ENCODE results near the gene WDFY2. TPM values are rescaled to one million over a fixed set of nuclear protein-coding genes. Genes with fewer than 3 reads are reported as not detected.

Gene WDFY2
- total and polyA plus RNA-seq, 4 donors = 2.5 to 24.4 (median 11.2) TPM

GRCh38 chr13:51777921-51778320 is 193.7 kb downstream of the WDFY2 start:
- DNase-seq (no peak), ATAC-seq (ENCODE audit: low FRiP score) (no peak)
- no peaks in the 10 kb centered on the region for H3K9me3 ChIP-seq (ENCODE audit: control insufficient read depth, low read length)
- no peak overlapping the region for H3K27ac ChIP-seq (ENCODE audit: low read depth in 1 of 2, low read length in 2 of 2)
- intact Hi-C loops (cut with DNase I) = no loop called here
- no peaks in the 10 kb centered on the region for H3K36me3 ChIP-seq (ENCODE audit: control insufficient read depth in 1 of 2, insufficient read depth in 2 of 2, low read length in 1 of 2)
- no peak overlapping the region for H3K4me3 ChIP-seq (ENCODE audit: low read length in 2 of 2)
- H3K27me3 ChIP-seq (ENCODE audit: control insufficient read depth in 1 of 2, insufficient read depth in 2 of 2, low read length in 1 of 2) = no peaks in the 10 kb centered on the region
- 81 to 82% methylated on average over 9 of the region's 9 CpGs for WGBS, 2 donors
- H3K4me1 ChIP-seq (ENCODE audit: control insufficient read depth in 1 of 2, insufficient read depth in 2 of 2, low read length in 2 of 2) = no peaks in the 10 kb centered on the region

- Histone ChIP-seq H3K27me3 (ENCODE audit: control insufficient read depth in 1 of 2, insufficient read depth in 2 of 2, low read length in 1 of 2) (no peaks in the 10 kb centered on the region), H3K27ac (ENCODE audit: low read depth in 1 of 2, low read length in 2 of 2) (no peak overlapping the region), H3K9me3 (ENCODE audit: control insufficient read depth, low read length) (no peaks in the 10 kb centered on the region), H3K36me3 (ENCODE audit: control insufficient read depth in 1 of 2, insufficient read depth in 2 of 2, low read length in 1 of 2) (no peaks in the 10 kb centered on the region), H3K4me3 (ENCODE audit: low read length in 2 of 2) (no peak overlapping the region), H3K4me1 (ENCODE audit: control insufficient read depth in 1 of 2, insufficient read depth in 2 of 2, low read length in 2 of 2) (no peaks in the 10 kb centered on the region)
- 41 to 57% methylated on average over 11 of the region's 11 CpGs for WGBS, 2 donors
- intact Hi-C loops (cut with DNase I) = no loop called here
- ATAC-seq (ENCODE audit: low FRiP score) (peak; percentile 33), DNase-seq (no peak)
Measured at GRCh38 chr13:51778392-51778791, 194.1 kb downstream of the WDFY2 start.

- intact Hi-C loops (cut with DNase I) = no loop called here
- WGBS, 2 donors = 83 to 92% methylated on average over 3 of the region's 3 CpGs
Measured at GRCh38 chr13:51780099-51780498, 195.8 kb downstream of the WDFY2 start.

GRCh38 chr13:51781246-51782022 is 197.2 kb downstream of the WDFY2 start:
- Histone ChIP-seq H3K4me1 (ENCODE audit: control insufficient read depth in 1 of 2, insufficient read depth in 2 of 2, low read length in 2 of 2) (no peaks in the 10 kb centered on the region), H3K27me3 (ENCODE audit: control insufficient read depth in 1 of 2, insufficient read depth in 2 of 2, low read length in 1 of 2) (no peaks in the 10 kb centered on the region), H3K27ac (ENCODE audit: low read depth in 1 of 2, low read length in 2 of 2) (no peak overlapping the region), H3K9me3 (ENCODE audit: control insufficient read depth, low read length) (no peaks in the 10 kb centered on the region), H3K4me3 (ENCODE audit: low read length in 2 of 2) (no peak overlapping the region), H3K36me3 (ENCODE audit: control insufficient read depth in 1 of 2, insufficient read depth in 2 of 2, low read length in 1 of 2) (no peaks in the 10 kb centered on the region)
- no peak for DNase-seq
- intact Hi-C loops (cut with DNase I) = no loop called here
- ATAC-seq (ENCODE audit: low FRiP score) = no peak
- WGBS, 2 donors = 71 to 74% methylated on average over 15 of the region's 15 CpGs

More at GRCh38 chr13:51780099-51780498, 195.8 kb downstream of the WDFY2 start:
- Histone ChIP-seq H3K9me3 (ENCODE audit: control insufficient read depth, low read length) (no peaks in the 10 kb centered on the region), H3K27ac (ENCODE audit: low read depth in 1 of 2, low read length in 2 of 2) (no peak overlapping the region), H3K36me3 (ENCODE audit: control insufficient read depth in 1 of 2, insufficient read depth in 2 of 2, low read length in 1 of 2) (no peaks in the 10 kb centered on the region), H3K27me3 (ENCODE audit: control insufficient read depth in 1 of 2, insufficient read depth in 2 of 2, low read length in 1 of 2) (no peaks in the 10 kb centered on the region), H3K4me3 (ENCODE audit: low read length in 2 of 2) (no peak overlapping the region), H3K4me1 (ENCODE audit: control insufficient read depth in 1 of 2, insufficient read depth in 2 of 2, low read length in 2 of 2) (no peaks in the 10 kb centered on the region)
- DNase-seq (no peak), ATAC-seq (ENCODE audit: low FRiP score) (no peak)

- WGBS, 2 donors = 78% methylated on average over 15 of the region's 15 CpGs
- H3K9me3 ChIP-seq (ENCODE audit: control insufficient read depth, low read length) = no peaks in the 10 kb centered on the region
- DNase-seq (no peak), ATAC-seq (ENCODE audit: low FRiP score) (no peak)
- no peaks in the 10 kb centered on the region for H3K27me3 ChIP-seq (ENCODE audit: control insufficient read depth in 1 of 2, insufficient read depth in 2 of 2, low read length in 1 of 2)
- no peaks in the 10 kb centered on the region for H3K36me3 ChIP-seq (ENCODE audit: control insufficient read depth in 1 of 2, insufficient read depth in 2 of 2, low read length in 1 of 2)
- H3K4me3 ChIP-seq (ENCODE audit: low read length in 2 of 2) = no peak overlapping the region
- no peaks in the 10 kb centered on the region for H3K4me1 ChIP-seq (ENCODE audit: control insufficient read depth in 1 of 2, insufficient read depth in 2 of 2, low read length in 2 of 2)
- intact Hi-C loops (cut with DNase I) = no loop called here
- no peak overlapping the region for H3K27ac ChIP-seq (ENCODE audit: low read depth in 1 of 2, low read length in 2 of 2)
Measured at GRCh38 chr13:51782026-51782710, 197.9 kb downstream of the WDFY2 start.

GRCh38 chr13:51783428-51784094 is 199.3 kb downstream of the WDFY2 start:
- no peak overlapping the region for H3K4me3 ChIP-seq (ENCODE audit: low read length in 2 of 2)
- no peaks in the 10 kb centered on the region for H3K27me3 ChIP-seq (ENCODE audit: control insufficient read depth in 1 of 2, insufficient read depth in 2 of 2, low read length in 1 of 2)
- no peaks in the 10 kb centered on the region for H3K9me3 ChIP-seq (ENCODE audit: control insufficient read depth, low read length)
- H3K4me1 ChIP-seq (ENCODE audit: control insufficient read depth in 1 of 2, insufficient read depth in 2 of 2, low read length in 2 of 2) = no peaks in the 10 kb centered on the region
- H3K27ac ChIP-seq (ENCODE audit: low read depth in 1 of 2, low read length in 2 of 2) = no peak overlapping the region
- H3K36me3 ChIP-seq (ENCODE audit: control insufficient read depth in 1 of 2, insufficient read depth in 2 of 2, low read length in 1 of 2) = no peaks in the 10 kb centered on the region
- intact Hi-C loops (cut with DNase I) = no loop called here
- ATAC-seq (ENCODE audit: low FRiP score) = no peak
- DNase-seq = no peak
- 93 to 94% methylated on average over 9 of the region's 9 CpGs for WGBS, 2 donors

GRCh38 chr13:51784097-51784496 is 199.8 kb downstream of the WDFY2 start:
- no peaks in the 10 kb centered on the region for H3K9me3 ChIP-seq (ENCODE audit: control insufficient read depth, low read length)
- H3K27ac ChIP-seq (ENCODE audit: low read depth in 1 of 2, low read length in 2 of 2) = no peak overlapping the region
- no peaks in the 10 kb centered on the region for H3K4me1 ChIP-seq (ENCODE audit: control insufficient read depth in 1 of 2, insufficient read depth in 2 of 2, low read length in 2 of 2)
- ATAC-seq (ENCODE audit: low FRiP score) (no peak), DNase-seq (no peak)
- intact Hi-C loops (cut with DNase I) = no loop called here
- H3K27me3 ChIP-seq (ENCODE audit: control insufficient read depth in 1 of 2, insufficient read depth in 2 of 2, low read length in 1 of 2) = no peaks in the 10 kb centered on the region
- WGBS, 2 donors = 95 to 100% methylated on average over 1 of the region's 1 CpG
- H3K36me3 ChIP-seq (ENCODE audit: control insufficient read depth in 1 of 2, insufficient read depth in 2 of 2, low read length in 1 of 2) = no peaks in the 10 kb centered on the region
- H3K4me3 ChIP-seq (ENCODE audit: low read length in 2 of 2) = no peak overlapping the region

- WGBS, 2 donors = 34 to 38% methylated on average over 12 of the region's 12 CpGs
- DNase-seq (peak in 1 of 2 donors; percentile 79), ATAC-seq (ENCODE audit: low FRiP score) (peak; percentile 73)
- no peaks in the 10 kb centered on the region for H3K9me3 ChIP-seq (ENCODE audit: control insufficient read depth, low read length)
- intact Hi-C loops (cut with DNase I) = no loop called here
- H3K36me3 ChIP-seq (ENCODE audit: control insufficient read depth in 1 of 2, insufficient read depth in 2 of 2, low read length in 1 of 2) = no peaks in the 10 kb centered on the region
- H3K4me1 ChIP-seq (ENCODE audit: control insufficient read depth in 1 of 2, insufficient read depth in 2 of 2, low read length in 2 of 2) = no peaks in the 10 kb centered on the region
- H3K27ac ChIP-seq (ENCODE audit: low read depth in 1 of 2, low read length in 2 of 2) = no peak overlapping the region
- no peaks in the 10 kb centered on the region for H3K27me3 ChIP-seq (ENCODE audit: control insufficient read depth in 1 of 2, insufficient read depth in 2 of 2, low read length in 1 of 2)
- H3K4me3 ChIP-seq (ENCODE audit: low read length in 2 of 2) = no peak overlapping the region
Measured at GRCh38 chr13:51785712-51786424, 201.6 kb downstream of the WDFY2 start.
